CD4-positive, alpha-beta memory T cell (primary cell): ENCODE results near the gene DBNDD2. TPM values are rescaled to one million over a fixed set of nuclear protein-coding genes. Genes with fewer than 3 reads are reported as not detected.

Source experiments
- CTCF ChIA-PET: fragments of 350-600 bp; sonication (Branson Sonifier 250); formaldehyde crosslinking; loops from one replicate; lab custom pipeline; 2021; ENCODE audit warnings: inconsistent platforms; ENCODE audit not compliant: partially characterized antibody; lab: Charles Lee
- POLR2A ChIA-PET: fragments of 350-600 bp; sonication (Branson Sonifier 250); formaldehyde crosslinking; loops from one replicate; lab custom pipeline; 2021; ENCODE audit not compliant: partially characterized antibody; lab: Charles Lee
- DNase-seq, 5 donors: peaks; one replicate each; pipeline versions ENCODE4 v3.0.0 to v3.0.0-alpha.2; 2020 to 2022; ENCODE audit warnings: mixed read lengths in 1 of 5
- H3K27ac ChIP-seq: one replicate; pipeline ENCODE4 v1.7.0; 2013; ENCODE audit warnings: low read depth, low read length
- H3K27me3 ChIP-seq: 2 replicates; pipeline ENCODE4 v1.7.0; 2013; ENCODE audit warnings: mild to moderate bottlenecking, low read length, moderate library complexity; ENCODE audit not compliant: insufficient read depth
- H3K36me3 ChIP-seq: 2 replicates; pipeline ENCODE4 v1.7.0; 2013; ENCODE audit warnings: mild to moderate bottlenecking, low read length, moderate library complexity; ENCODE audit not compliant: insufficient read depth
- H3K4me1 ChIP-seq: 2 replicates; pipeline ENCODE4 v1.7.0; 2013; ENCODE audit warnings: mild to moderate bottlenecking, low read length, moderate library complexity; ENCODE audit not compliant: insufficient read depth
- H3K4me3 ChIP-seq, 2 donors: one replicate each; pipeline ENCODE4 v1.7.0; 2013; ENCODE audit warnings: low read length in 2 of 2, mild to moderate bottlenecking in 1 of 2
- H3K9me3 ChIP-seq, 2 donors: one replicate each; pipeline ENCODE4 v1.7.0; 2013; ENCODE audit warnings: low read length in 2 of 2, control low read depth in 1 of 2; ENCODE audit not compliant: control insufficient read depth in 1 of 2
- H3K27ac Mint-ChIP-seq, 7 donors: one replicate each; pipeline ENCODE4 v1.8.0; 2020 to 2021; ENCODE audit warnings: mixed read lengths in 7 of 7, mild to moderate bottlenecking in 6 of 7, inconsistent platforms in 3 of 7, moderate library complexity in 3 of 7
- H3K27me3 Mint-ChIP-seq, 2 donors: one replicate each; pipeline ENCODE4 v1.8.0; 2020 to 2021; ENCODE audit warnings: mixed read lengths in 2 of 2
- H3K36me3 Mint-ChIP-seq, 2 donors: one replicate each; pipeline ENCODE4 v1.8.0; 2020 to 2021; ENCODE audit warnings: mixed read lengths in 2 of 2, inconsistent platforms in 1 of 2, mild to moderate bottlenecking in 1 of 2
- H3K4me1 Mint-ChIP-seq, 4 donors: one replicate each; pipeline ENCODE4 v1.8.0; 2020 to 2021; ENCODE audit warnings: mixed read lengths in 4 of 4, mild to moderate bottlenecking in 1 of 4
- H3K4me3 Mint-ChIP-seq, 8 donors: one replicate each; pipeline ENCODE4 v1.8.0; 2020 to 2021; ENCODE audit warnings: mixed read lengths in 8 of 8, mild to moderate bottlenecking in 7 of 8, moderate library complexity in 6 of 8, inconsistent platforms in 3 of 8
- H3K9me3 Mint-ChIP-seq, 8 donors: one replicate each; pipeline ENCODE4 v1.8.0; 2020 to 2021; ENCODE audit warnings: mixed read lengths in 8 of 8, mild to moderate bottlenecking in 5 of 8, inconsistent platforms in 3 of 8, moderate library complexity in 1 of 8
- intact Hi-C: fragments of 100-400 bp; cut with micrococcal nuclease; formaldehyde crosslinking; loops from one replicate; pipeline ENCODE4 v1.15.1; 2023
- polyA plus RNA-seq, 2 donors: library from polyadenylated mRNA; unstranded; fragments of 300-500 nt; fragmentation: Illumina TruSeq; gene quantifications; one replicate each; pipeline ENCODE4 v1.2.3, GENCODE V29; 2021
- total RNA-seq, 2 experiments: library from RNA; stranded (reverse); gene quantifications; one replicate each; pipeline ENCODE4 v1.2.3, GENCODE V29; 2021

DBNDD2 gene
- total and polyA plus RNA-seq, 4 experiments from 2014 or later = 12.9 to 18.4 (median 16.6) TPM

DNA sequence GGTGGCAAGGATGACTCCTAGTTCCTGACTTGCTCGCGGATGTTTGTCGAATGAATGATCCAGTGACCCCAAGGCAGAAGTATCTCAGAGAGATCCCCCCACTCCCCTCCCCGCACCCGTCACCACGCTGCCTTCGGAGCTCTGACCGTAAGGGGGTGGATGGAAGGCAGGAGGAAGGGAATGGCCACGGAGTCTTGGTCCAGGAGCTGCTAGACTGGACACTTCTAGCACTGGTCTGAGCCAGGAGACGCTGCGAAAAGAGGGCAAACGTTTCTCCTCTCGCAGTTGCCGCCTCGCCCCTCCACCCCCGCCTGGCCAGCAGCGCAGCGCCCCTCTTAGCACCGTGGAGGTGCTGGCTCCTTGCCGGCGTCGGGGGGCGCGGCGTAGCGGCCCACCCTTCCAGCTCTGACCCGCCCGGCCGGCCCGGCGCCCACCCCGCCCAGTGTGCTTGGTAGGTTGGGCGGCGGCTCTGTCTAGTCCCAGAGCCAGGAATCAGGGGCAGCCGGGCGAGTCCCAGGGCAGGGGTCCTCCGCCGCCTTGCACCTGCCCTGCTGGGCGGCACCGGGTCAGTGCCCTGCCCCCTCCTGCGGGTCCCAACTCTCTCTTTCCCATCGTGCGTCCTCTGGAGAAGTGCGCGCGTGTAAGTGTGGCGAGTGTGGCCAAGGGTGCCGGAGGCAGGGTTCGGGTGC is 2.4 kb upstream of the DBNDD2 start:
- H3K4me3 Mint-ChIP-seq = peak overlapping the region; percentile 79 to 90 (median 82)
- Histone ChIP-seq H3K27ac (peak overlapping the region; percentile 58), H3K4me3 (peak overlapping the region; percentile 49 to 79), H3K27me3 (no peaks in the 10 kb centered on the region), H3K36me3 (no peaks in the 10 kb centered on the region), H3K4me1 (peaks cover 19% of the 10 kb centered on the region), H3K9me3 (peaks cover 0 to 4% of the 10 kb centered on the region in 2 donors)
- peaks cover 12 to 20% (median 15%) of the 10 kb centered on the region in 4 donors for H3K4me1 Mint-ChIP-seq
- intact Hi-C loops = loop anchor here (1.0 kb wide), 1 partner anchor 31 kb away; no protein-coding TSS in a partner anchor
- ChIA-PET POLR2A (interaction anchor here (1.1 to 4.5 kb wide), 5 partner anchors 11 to 43 kb away, joined by 3 to 51 read pairs (median 19); partner anchors contain the start of genes PIGT and SYS1), CTCF (interaction anchor here (0.7 to 1.9 kb wide), 5 partner anchors 11 to 34 kb away, joined by 3 to 9 read pairs (median 4); partner anchors contain the start of gene PIGT)
- DNase-seq = no peak
- H3K9me3 Mint-ChIP-seq = peaks cover 0 to 11% (median under 1%) of the 10 kb centered on the region in 8 donors
- no peaks in the 10 kb centered on the region for H3K27me3 Mint-ChIP-seq
- peak overlapping the region in 6 of 7 donors; percentile 48 to 82 (median 69) for H3K27ac Mint-ChIP-seq
- peaks cover 13 to 16% of the 10 kb centered on the region in 2 donors for H3K36me3 Mint-ChIP-seq

DNA sequence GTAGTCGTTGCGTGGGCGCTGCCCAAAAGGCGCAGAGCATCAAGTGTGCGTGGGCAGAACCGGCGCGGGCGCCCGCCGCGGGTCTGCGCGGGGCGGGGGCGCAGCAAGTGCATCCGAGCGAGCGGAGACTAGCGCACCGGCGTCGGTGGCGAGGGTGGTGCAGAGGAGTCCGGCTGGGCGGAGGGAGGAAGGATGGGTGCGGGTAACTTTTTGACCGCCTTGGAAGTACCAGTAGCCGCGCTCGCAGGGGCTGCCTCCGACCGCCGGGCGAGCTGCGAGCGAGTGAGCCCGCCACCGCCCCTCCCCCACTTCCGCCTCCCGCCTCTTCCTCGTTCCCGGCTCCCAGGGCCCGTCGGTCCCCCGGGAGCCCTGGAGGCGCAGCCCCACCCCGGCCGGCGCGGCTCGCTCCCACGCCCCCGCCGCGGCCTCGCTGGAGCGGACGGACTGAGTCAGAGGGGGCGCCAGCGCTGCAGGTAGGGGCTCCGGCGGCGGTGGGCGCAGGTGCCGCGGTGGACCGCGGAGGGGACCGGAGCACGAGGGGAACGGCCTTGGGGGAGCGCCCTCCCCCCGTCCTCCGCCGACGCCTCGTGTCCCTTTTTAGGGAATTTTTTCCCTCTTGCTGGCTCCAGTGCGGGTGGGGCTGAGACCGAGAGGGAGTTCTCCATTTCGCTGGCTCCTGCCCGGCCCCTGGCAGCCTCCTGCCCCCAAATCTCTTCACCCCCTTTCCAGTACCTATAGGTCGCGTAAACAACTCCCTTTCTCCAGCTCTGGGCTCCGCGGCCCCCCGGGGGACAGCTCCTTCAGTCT is 1.6 kb upstream of the DBNDD2 start:
- intact Hi-C loops = loop anchor here (1.0 kb wide), 2 partner anchors 9 to 32 kb away; no protein-coding TSS in a partner anchor
- H3K4me1 ChIP-seq = peaks cover 19% of the 10 kb centered on the region
- H3K36me3 ChIP-seq = no peaks in the 10 kb centered on the region
- no peaks in the 10 kb centered on the region for H3K9me3 ChIP-seq
- H3K27me3 ChIP-seq = no peaks in the 10 kb centered on the region
- no peaks in the 10 kb centered on the region for H3K27me3 Mint-ChIP-seq
- ChIA-PET CTCF (interaction anchor here (0.9 to 2.0 kb wide), 8 partner anchors 9 to 112 kb away, joined by 3 to 12 read pairs (median 4); partner anchors contain the start of genes PIGT and SYS1), POLR2A (interaction anchor here (1.1 to 4.5 kb wide), 6 partner anchors 10 to 43 kb away, joined by 3 to 51 read pairs (median 12); partner anchors contain the start of genes PIGT and SYS1)
- H3K4me1 Mint-ChIP-seq = peaks cover 12 to 20% (median 15%) of the 10 kb centered on the region in 4 donors
- H3K27ac Mint-ChIP-seq = peak overlapping the region; percentile 19 to 91 (median 87)
- peak; percentile 32 to 47 (median 37) for DNase-seq
- H3K36me3 Mint-ChIP-seq = peaks cover 13 to 18% of the 10 kb centered on the region in 2 donors
- H3K27ac ChIP-seq = peak overlapping the region; percentile 58
- peak overlapping the region; percentile 49 to 79 for H3K4me3 ChIP-seq
- peak overlapping the region; percentile 80 to 90 (median 84) for H3K4me3 Mint-ChIP-seq
- peaks cover 0 to 7% (median 0%) of the 10 kb centered on the region in 8 donors for H3K9me3 Mint-ChIP-seq

GRCh38 chr20:45407067-45407745 is 883 bp upstream of the DBNDD2 start:
- Histone ChIP-seq H3K27ac (peak overlapping the region; percentile 58), H3K4me1 (peaks cover 19% of the 10 kb centered on the region), H3K9me3 (no peaks in the 10 kb centered on the region), H3K36me3 (no peaks in the 10 kb centered on the region), H3K27me3 (no peaks in the 10 kb centered on the region), H3K4me3 (peak overlapping the region; percentile 36 to 79)
- Mint-ChIP-seq H3K4me1 (peaks cover 12 to 20% (median 15%) of the 10 kb centered on the region in 4 donors), H3K27me3 (no peaks in the 10 kb centered on the region), H3K9me3 (peaks cover 0 to 2% (median 0%) of the 10 kb centered on the region in 8 donors), H3K27ac (peak overlapping the region; percentile 65 to 93 (median 88)), H3K36me3 (peaks cover 7 to 12% of the 10 kb centered on the region in 2 donors), H3K4me3 (peak overlapping the region; percentile 78 to 90 (median 82))
- peak in 1 of 5 donors; percentile 45 for DNase-seq
- intact Hi-C loops = loop anchor here (1.0 kb wide), 1 partner anchor 8 kb away; no protein-coding TSS in a partner anchor
- ChIA-PET POLR2A (interaction anchor here (1.0 to 4.5 kb wide), 5 partner anchors 9 to 44 kb away, joined by 3 to 51 read pairs (median 19); partner anchors contain the start of genes PIGT and SYS1), CTCF (interaction anchor here (0.7 to 2.0 kb wide), 11 partner anchors 9 to 113 kb away, joined by 3 to 12 read pairs (median 3); partner anchors contain the start of genes PIGT and SYS1)

- Histone ChIP-seq H3K4me3 (no peak overlapping the region), H3K36me3 (no peaks in the 10 kb centered on the region), H3K9me3 (no peaks in the 10 kb centered on the region), H3K27ac (no peak overlapping the region), H3K27me3 (no peaks in the 10 kb centered on the region), H3K4me1 (peaks cover 19% of the 10 kb centered on the region)
- intact Hi-C loops = no loop called here
- DNase-seq = no peak
- Mint-ChIP-seq H3K9me3 (no peaks in the 10 kb centered on the region), H3K4me1 (peaks cover 14 to 20% (median 16%) of the 10 kb centered on the region in 4 donors), H3K27ac (peak overlapping the region in 6 of 7 donors; percentile 25 to 93 (median 61)), H3K36me3 (peaks cover 3 to 12% of the 10 kb centered on the region in 2 donors), H3K27me3 (no peaks in the 10 kb centered on the region), H3K4me3 (peak overlapping the region in 4 of 8 donors; percentile 17 to 82 (median 51))
- CTCF ChIA-PET = interaction anchor here (0.9 to 1.1 kb wide), 2 partner anchors 21 to 35 kb away, joined by 3 read pairs; no protein-coding TSS in a partner anchor
- POLR2A ChIA-PET = no interaction called here
Observed at GRCh38 chr20:45408646-45409213, 641 bp downstream of the DBNDD2 start.

DNA sequence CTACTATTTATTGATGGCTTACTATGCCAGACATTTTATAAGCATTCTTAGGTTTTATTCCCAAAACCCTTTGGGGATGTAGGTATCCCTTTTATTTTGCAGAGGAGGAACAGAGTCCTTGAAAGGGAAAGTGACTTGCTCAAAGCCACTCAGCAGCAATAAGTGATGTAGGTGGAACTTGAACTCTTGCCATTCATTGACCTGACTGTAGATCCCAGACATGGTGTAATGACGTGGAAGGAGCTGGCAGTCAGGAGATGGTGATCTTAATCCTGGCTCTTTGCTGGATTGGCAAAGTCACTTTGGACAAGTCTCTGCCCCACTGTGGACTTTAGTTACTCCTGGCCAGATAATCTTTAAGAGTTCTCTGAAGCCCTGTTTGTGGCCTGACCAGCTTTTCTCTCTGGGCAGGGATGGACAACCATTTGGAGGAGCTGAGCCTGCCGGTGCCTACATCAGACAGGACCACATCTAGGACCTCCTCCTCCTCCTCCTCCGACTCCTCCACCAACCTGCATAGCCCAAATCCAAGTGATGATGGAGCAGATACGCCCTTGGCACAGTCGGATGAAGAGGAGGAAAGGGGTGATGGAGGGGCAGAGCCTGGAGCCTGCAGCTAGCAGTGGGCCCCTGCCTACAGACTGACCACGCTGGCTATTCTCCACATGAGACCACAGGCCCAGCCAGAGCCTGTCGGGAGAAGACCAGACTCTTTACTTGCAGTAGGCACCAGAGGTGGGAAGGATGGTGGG is 1.6 kb downstream of the DBNDD2 start:
- Mint-ChIP-seq H3K27me3 (no peaks in the 10 kb centered on the region), H3K4me1 (peaks cover 13 to 23% (median 15%) of the 10 kb centered on the region in 4 donors), H3K27ac (peak overlapping the region in 2 of 7 donors; percentile 39 to 50), H3K9me3 (no peaks in the 10 kb centered on the region), H3K36me3 (peaks cover 3 to 12% of the 10 kb centered on the region in 2 donors), H3K4me3 (no peak overlapping the region)
- H3K27ac ChIP-seq = no peak overlapping the region
- POLR2A ChIA-PET = interaction anchor here (0.8 to 1.6 kb wide), 2 partner anchors 36 to 42 kb away, joined by 3 to 4 read pairs; no protein-coding TSS in a partner anchor
- CTCF ChIA-PET = interaction anchor here (1.6 to 1.8 kb wide), 2 partner anchors 33 to 36 kb away, joined by 4 to 6 read pairs; no protein-coding TSS in a partner anchor
- H3K27me3 ChIP-seq = no peaks in the 10 kb centered on the region
- no peak for DNase-seq
- no peaks in the 10 kb centered on the region for H3K9me3 ChIP-seq
- no peak overlapping the region for H3K4me3 ChIP-seq
- intact Hi-C loops = no loop called here
- H3K4me1 ChIP-seq = peaks cover 19% of the 10 kb centered on the region
- no peaks in the 10 kb centered on the region for H3K36me3 ChIP-seq
